GM23248 (cell line): Measurements from ENCODE around the gene MAN2B2. TPM values are rescaled to one million over a fixed set of nuclear protein-coding genes. Genes with fewer than 3 reads are reported as not detected.
A peak's percentile ranks its signal among the peaks of the same experiment; 100 is the strongest.

Source experiments
- DNase-seq: peaks from one replicate; pipeline ENCODE4 v3.0.0-alpha.2; 2015
- H2AFZ ChIP-seq: fragments of 200-600 bp; sonication (generic); 2 replicates; pipeline ENCODE4 v1.6.1; 2016; ENCODE audit warnings: antibody characterized with exemption
- H3F3A ChIP-seq: fragments of 200-600 bp; sonication (generic); 2 replicates; pipeline ENCODE4 v1.6.1; 2016; ENCODE audit warnings: mild to moderate bottlenecking, antibody characterized with exemption, mixed run types; ENCODE audit not compliant: insufficient read depth
- H3K27ac ChIP-seq: fragments of 200-600 bp; sonication (generic); 2 replicates; pipeline ENCODE4 v1.5.1; 2016; ENCODE audit warnings: mild to moderate bottlenecking
- H3K27me3 ChIP-seq: fragments of 200-600 bp; sonication (generic); replicated peaks from 2 replicates; pipeline ENCODE4 v1.6.1; 2016; ENCODE audit warnings: mild to moderate bottlenecking; ENCODE audit not compliant: insufficient read depth
- H3K36me3 ChIP-seq: fragments of 200-600 bp; sonication (generic); 2 replicates; pipeline ENCODE4 v1.6.1; 2016; ENCODE audit warnings: low read depth, mild to moderate bottlenecking
- H3K4me1 ChIP-seq: fragments of 200-600 bp; sonication (generic); 2 replicates; pipeline ENCODE4 v1.6.1; 2016; ENCODE audit warnings: mild to moderate bottlenecking; ENCODE audit not compliant: insufficient read depth
- H3K4me2 ChIP-seq: fragments of 200-600 bp; sonication (generic); one replicate; pipeline ENCODE4 v1.6.1; 2016; ENCODE audit warnings: mild to moderate bottlenecking; ENCODE audit not compliant: unreplicated experiment
- H3K4me3 ChIP-seq: fragments of 200-600 bp; sonication (generic); 2 replicates; pipeline ENCODE4 v1.5.1; 2016; ENCODE audit warnings: mild to moderate bottlenecking
- H3K79me2 ChIP-seq: fragments of 200-600 bp; sonication (generic); 2 replicates; pipeline ENCODE4 v1.6.1; 2016; ENCODE audit warnings: mild to moderate bottlenecking; ENCODE audit not compliant: insufficient read depth
- H3K9ac ChIP-seq: fragments of 200-600 bp; sonication (generic); 2 replicates; pipeline ENCODE4 v1.6.1; 2016; ENCODE audit warnings: mild to moderate bottlenecking
- H3K9me2 ChIP-seq: fragments of 200-600 bp; sonication (generic); 2 replicates; pipeline ENCODE4 v1.6.1; 2016; ENCODE audit warnings: mixed run types, mild to moderate bottlenecking, moderate library complexity; ENCODE audit not compliant: insufficient read depth
- H3K9me3 ChIP-seq: fragments of 200-600 bp; sonication (generic); one replicate; pipeline ENCODE4 v1.6.1; 2017; ENCODE audit warnings: low read depth
- H4K20me1 ChIP-seq: fragments of 200-600 bp; sonication (generic); 2 replicates; pipeline ENCODE4 v1.6.0; 2016; ENCODE audit not compliant: insufficient read depth
- EZH2 ChIP-seq: fragments of 200-600 bp; sonication (generic); IDR thresholded peaks from 2 replicates; pipeline ENCODE4 v1.6.1; 2018; ENCODE audit warnings: antibody characterized with exemption, mild to moderate bottlenecking; ENCODE audit not compliant: insufficient read depth, poor library complexity, severe bottlenecking
- EZH2phosphoT487 ChIP-seq: fragments of 200-600 bp; sonication (generic); IDR thresholded peaks from 2 replicates; pipeline ENCODE4 v1.6.1; 2018; ENCODE audit warnings: antibody characterized with exemption, moderate library complexity, mild to moderate bottlenecking, low read depth; ENCODE audit not compliant: insufficient read depth
- WGBS, 2 experiments: methylation state at CpG; one replicate each; pipeline ENCODE4 v1.1.6; 2015 to 2017; ENCODE audit warnings: low lambda C conversion rate in 2 of 2, low coverage in 1 of 2; ENCODE audit errors: missing lambda C conversion rate in 2 of 2; 5-methylcytosine and 5-hydroxymethylcytosine counted together
- in situ Hi-C: fragments of 300-500 bp; cut with MboI; formaldehyde crosslinking; loops from 2 replicates; pipeline ENCODE4 v1.15.0; 2020
- polyA plus RNA-seq: library from polyadenylated mRNA; unstranded; fragments of >200 nt; fragmentation: Nextera tagmentation; extraction: Ambion mirVana; gene quantifications from 2 replicates; pipeline ENCODE4 v1.2.1, GENCODE V29; 2016
- total RNA-seq: library from RNA; depleted of rRNA; stranded (reverse); fragments of >200 nt; shearing (Covaris generic); gene quantifications from 2 replicates; pipeline ENCODE4 v1.2.3, GENCODE V29; 2014

MAN2B2 gene
- total and polyA plus RNA-seq, 2 experiments from 2014 or later, result 28.7 to 40.1 TPM

GRCh38 chr4:6577409-6577808 lies 2.4 kb downstream of the MAN2B2 start:
- 94 to 96% methylated on average over 10 of the region's 10 CpGs for WGBS, 2 experiments
- no peaks in the 10 kb centered on the region for H3K4me1 ChIP-seq
- H3K9me2 ChIP-seq, result no peaks in the 10 kb centered on the region
- no peaks in the 10 kb centered on the region for H3F3A ChIP-seq
- TF ChIP-seq EZH2phosphoT487, result no peak
- TF ChIP-seq EZH2, result no peak
- no peak for DNase-seq
- no peak overlapping the region for H3K4me2 ChIP-seq
- H3K9me3 ChIP-seq, result no peaks in the 10 kb centered on the region
- H3K9ac ChIP-seq, result no peak overlapping the region
- H3K79me2 ChIP-seq, result 0 out of 2 replicates have a peak, but pooled peaks cover 5% of the 10 kb centered on the region
- H2AFZ ChIP-seq, result no peak overlapping the region
- H3K4me3 ChIP-seq, result no peak overlapping the region
- no peak overlapping the region for H3K27ac ChIP-seq
- in situ Hi-C loops, result no loop called here
- H3K36me3 ChIP-seq, result no peaks in the 10 kb centered on the region
- H3K27me3 ChIP-seq, result no peaks in the 10 kb centered on the region
- H4K20me1 ChIP-seq, result no peaks in the 10 kb centered on the region

GRCh38 chr4:6578221-6578620 lies 3.2 kb downstream of the MAN2B2 start:
- H2AFZ ChIP-seq, result no peak overlapping the region
- DNase-seq, result no peak
- no peak overlapping the region for H3K27ac ChIP-seq
- H3K4me1 ChIP-seq, result no peaks in the 10 kb centered on the region
- 0 out of 2 replicates have a peak, but pooled peaks cover 5% of the 10 kb centered on the region for H3K79me2 ChIP-seq
- 96 to 99% methylated on average over 9 of the region's 9 CpGs for WGBS, 2 experiments
- H3K36me3 ChIP-seq, result no peaks in the 10 kb centered on the region
- H3K4me3 ChIP-seq, result no peak overlapping the region
- in situ Hi-C loops, result no loop called here
- no peaks in the 10 kb centered on the region for H3K9me2 ChIP-seq
- TF ChIP-seq EZH2phosphoT487 (no peak), EZH2 (no peak)
- H3K27me3 ChIP-seq, result no peaks in the 10 kb centered on the region
- H3K4me2 ChIP-seq, result no peak overlapping the region
- H3K9ac ChIP-seq, result no peak overlapping the region
- H4K20me1 ChIP-seq, result no peaks in the 10 kb centered on the region
- H3F3A ChIP-seq, result no peaks in the 10 kb centered on the region
- no peaks in the 10 kb centered on the region for H3K9me3 ChIP-seq

GRCh38 chr4:6580353-6580752 lies 5.4 kb downstream of the MAN2B2 start:
- Histone ChIP-seq H3K4me1 (no peaks in the 10 kb centered on the region), H3K27ac (no peak overlapping the region), H3F3A (no peaks in the 10 kb centered on the region), H2AFZ (no peak overlapping the region), H3K9ac (no peak overlapping the region), H3K9me2 (no peaks in the 10 kb centered on the region), H3K4me3 (no peak overlapping the region), H4K20me1 (no peaks in the 10 kb centered on the region), H3K27me3 (no peaks in the 10 kb centered on the region), H3K9me3 (no peaks in the 10 kb centered on the region), H3K36me3 (no peaks in the 10 kb centered on the region), H3K79me2 (0 out of 2 replicates have a peak, but pooled peaks cover 2% of the 10 kb centered on the region), H3K4me2 (no peak overlapping the region)
- WGBS, 2 experiments, result 97 to 100% methylated on average over 6 of the region's 6 CpGs
- TF ChIP-seq EZH2phosphoT487 (no peak), EZH2 (no peak)
- in situ Hi-C loops, result no loop called here
- DNase-seq, result no peak

GRCh38 chr4:6581566-6582121 lies 6.7 kb downstream of the MAN2B2 start:
- Histone ChIP-seq H3K36me3 (no peaks in the 10 kb centered on the region), H3F3A (no peaks in the 10 kb centered on the region), H3K4me1 (no peaks in the 10 kb centered on the region), H3K79me2 (no peaks in the 10 kb centered on the region), H4K20me1 (no peaks in the 10 kb centered on the region), H3K9me3 (no peaks in the 10 kb centered on the region), H3K27ac (no peak overlapping the region), H3K4me2 (no peak overlapping the region), H2AFZ (no peak overlapping the region), H3K27me3 (no peaks in the 10 kb centered on the region), H3K9ac (no peak overlapping the region), H3K9me2 (no peaks in the 10 kb centered on the region), H3K4me3 (no peak overlapping the region)
- no peak for DNase-seq
- TF ChIP-seq EZH2phosphoT487 (no peak), EZH2 (no peak)
- in situ Hi-C loops, result no loop called here
- WGBS, 2 experiments, result 90 to 92% methylated on average over 11 of the region's 11 CpGs

GRCh38 chr4:6582889-6583490 lies 8.0 kb downstream of the MAN2B2 start:
- no peaks in the 10 kb centered on the region for H3F3A ChIP-seq
- H3K9me2 ChIP-seq, result no peaks in the 10 kb centered on the region
- no peaks in the 10 kb centered on the region for H3K27me3 ChIP-seq
- H3K36me3 ChIP-seq, result no peaks in the 10 kb centered on the region
- H3K27ac ChIP-seq, result no peak overlapping the region
- H3K4me3 ChIP-seq, result no peak overlapping the region
- no peak overlapping the region for H3K4me2 ChIP-seq
- no peaks in the 10 kb centered on the region for H3K4me1 ChIP-seq
- 93 to 99% methylated on average over 4 of the region's 4 CpGs for whole genome bisulfite sequencing, 2 experiments
- TF ChIP-seq EZH2phosphoT487 (no peak), EZH2 (no peak)
- in situ Hi-C loops, result no loop called here
- no peak overlapping the region for H2AFZ ChIP-seq
- no peaks in the 10 kb centered on the region for H4K20me1 ChIP-seq
- H3K79me2 ChIP-seq, result no peaks in the 10 kb centered on the region
- H3K9ac ChIP-seq, result no peak overlapping the region
- no peaks in the 10 kb centered on the region for H3K9me3 ChIP-seq
- DNase-seq, result peak; percentile 48
